Neural cell (in vitro differentiated cells): ENCODE results near the gene KMT5C. TPM values are rescaled to one million over a fixed set of nuclear protein-coding genes. Genes with fewer than 3 reads are reported as not detected.

Experiments
- H2AFZ ChIP-seq: fragments of 200-600, 300-800 bp; sonication (generic), shearing (Covaris generic); 2 replicates; pipeline ENCODE4 v1.6.0; 2014; ENCODE audit warnings: low read depth, mild to moderate bottlenecking, antibody characterized with exemption, low read length, moderate library complexity
- H3F3A ChIP-seq: fragments of 200-600 bp; shearing (Covaris generic); 2 replicates; pipeline ENCODE4 v1.6.1; 2016; ENCODE audit warnings: mild to moderate bottlenecking, moderate library complexity, mixed read lengths, antibody characterized with exemption, low read length; ENCODE audit not compliant: insufficient read depth, poor library complexity, severe bottlenecking
- H3K27ac ChIP-seq: fragments of 200-600, 300-800 bp; sonication (generic), shearing (Covaris generic); 2 replicates; pipeline ENCODE4 v1.5.1; 2014; ENCODE audit warnings: mild to moderate bottlenecking, low read length, moderate library complexity
- H3K27me3 ChIP-seq: fragments of 300-800, 200-600 bp; sonication (generic), shearing (Covaris generic); 2 replicates; pipeline ENCODE4 v1.6.0; 2014; ENCODE audit warnings: mild to moderate bottlenecking, low read depth, low read length, moderate library complexity; ENCODE audit not compliant: insufficient read depth
- H3K36me3 ChIP-seq: fragments of 300-800, 200-600 bp; sonication (generic), shearing (Covaris generic); 2 replicates; pipeline ENCODE4 v1.5.1; 2014; ENCODE audit warnings: mild to moderate bottlenecking, antibody characterized with exemption, low read length, moderate library complexity; ENCODE audit not compliant: insufficient read depth
- H3K4me2 ChIP-seq: fragments of 300-800, 200-600 bp; sonication (generic), shearing (Covaris generic); 2 replicates; pipeline ENCODE4 v1.6.0; 2014; ENCODE audit warnings: mild to moderate bottlenecking, low read length
- H3K4me3 ChIP-seq: fragments of 300-800, 200-600 bp; sonication (generic), shearing (Covaris generic); 2 replicates; pipeline ENCODE4 v1.5.1; 2014; ENCODE audit warnings: mild to moderate bottlenecking, low read length, moderate library complexity
- H3K79me2 ChIP-seq: fragments of 200-600 bp; shearing (Covaris generic); replicated peaks from 2 replicates; pipeline ENCODE4 v1.6.0; 2014; ENCODE audit warnings: mild to moderate bottlenecking, low read length, moderate library complexity; ENCODE audit not compliant: insufficient read depth
- H3K9ac ChIP-seq: fragments of 300-800, 200-600 bp; sonication (generic), shearing (Covaris generic); 2 replicates; pipeline ENCODE4 v1.6.1; 2016; ENCODE audit warnings: mild to moderate bottlenecking, low read length, mixed read lengths
- H3K9me2 ChIP-seq: fragments of 200-600 bp; shearing (Covaris generic); 2 replicates; pipeline ENCODE4 v1.6.1; 2016; ENCODE audit warnings: mild to moderate bottlenecking, low read length, mixed read lengths; ENCODE audit not compliant: insufficient read depth
- H3K9me3 ChIP-seq: fragments of 200-600, 300-800 bp; sonication (generic), shearing (Covaris generic); 2 replicates; pipeline ENCODE4 v1.6.1; 2016; ENCODE audit warnings: mild to moderate bottlenecking, mixed run types, low read length, moderate library complexity, mixed read lengths
- H4K20me1 ChIP-seq: fragments of 200-600 bp; shearing (Covaris generic); 2 replicates; pipeline ENCODE4 v1.6.1; 2016; ENCODE audit warnings: mild to moderate bottlenecking, mixed run types; ENCODE audit not compliant: insufficient read depth
- EP300 ChIP-seq: fragments of 450-650 bp; conservative IDR thresholded peaks from 2 replicates; pipeline ENCODE4 v1.6.1; 2014; ENCODE audit warnings: antibody characterized with exemption, mild to moderate bottlenecking, moderate library complexity; ENCODE audit not compliant: poor library complexity, severe bottlenecking
- EZH2 ChIP-seq: fragments of 200-600, 300-800 bp; shearing (Covaris generic), sonication (generic); IDR thresholded peaks from 2 replicates; pipeline ENCODE4 v1.6.1; 2014; ENCODE audit warnings: antibody characterized with exemption, low read length, borderline replicate concordance, mild to moderate bottlenecking; ENCODE audit not compliant: insufficient read depth, poor library complexity, severe bottlenecking
- MXI1 ChIP-seq: fragments of 450-650 bp; conservative IDR thresholded peaks from 2 replicates; pipeline ENCODE4 v1.6.1; 2014; ENCODE audit warnings: antibody characterized with exemption, mild to moderate bottlenecking; ENCODE audit not compliant: poor library complexity, severe bottlenecking
- POLR2AphosphoS5 ChIP-seq: IDR thresholded peaks from 2 replicates; pipeline ENCODE4 v1.6.1; 2012
- RAD21 ChIP-seq: fragments of 450-650 bp; conservative IDR thresholded peaks from 2 replicates; pipeline ENCODE4 v1.6.1; 2014; ENCODE audit warnings: antibody characterized with exemption, mild to moderate bottlenecking, moderate library complexity
- SMC3 ChIP-seq: fragments of 450-650 bp; conservative IDR thresholded peaks from 2 replicates; pipeline ENCODE4 v1.6.1; 2014; ENCODE audit warnings: antibody characterized with exemption, mild to moderate bottlenecking, moderate library complexity; ENCODE audit not compliant: poor library complexity
- TAF1 ChIP-seq: IDR thresholded peaks from 2 replicates; pipeline ENCODE4 v1.6.1; 2012; ENCODE audit warnings: low read depth
- polyA plus RNA-seq: library from polyadenylated mRNA; depleted of rRNA; stranded (reverse); fragments of >200 nt; gene quantifications from 2 replicates; pipeline ENCODE4 v1.2.3, GENCODE V29; 2014
- TF ChIP-seq, protein P1 (sequence below): fragments of 450-650 bp; IDR thresholded peaks from 2 replicates; pipeline ENCODE4 v1.5.1; 2014; ENCODE audit warnings: antibody characterized with exemption, mild to moderate bottlenecking, moderate library complexity; ENCODE audit not compliant: poor library complexity, severe bottlenecking
- TF ChIP-seq, protein P2 (sequence below): IDR thresholded peaks from 2 replicates; pipeline ENCODE4 v1.6.1; 2012; ENCODE audit warnings: borderline replicate concordance

The KMT5C gene
- polyA plus RNA-seq, 1 donor from 2014 or later, result 50.9 TPM

DNA sequence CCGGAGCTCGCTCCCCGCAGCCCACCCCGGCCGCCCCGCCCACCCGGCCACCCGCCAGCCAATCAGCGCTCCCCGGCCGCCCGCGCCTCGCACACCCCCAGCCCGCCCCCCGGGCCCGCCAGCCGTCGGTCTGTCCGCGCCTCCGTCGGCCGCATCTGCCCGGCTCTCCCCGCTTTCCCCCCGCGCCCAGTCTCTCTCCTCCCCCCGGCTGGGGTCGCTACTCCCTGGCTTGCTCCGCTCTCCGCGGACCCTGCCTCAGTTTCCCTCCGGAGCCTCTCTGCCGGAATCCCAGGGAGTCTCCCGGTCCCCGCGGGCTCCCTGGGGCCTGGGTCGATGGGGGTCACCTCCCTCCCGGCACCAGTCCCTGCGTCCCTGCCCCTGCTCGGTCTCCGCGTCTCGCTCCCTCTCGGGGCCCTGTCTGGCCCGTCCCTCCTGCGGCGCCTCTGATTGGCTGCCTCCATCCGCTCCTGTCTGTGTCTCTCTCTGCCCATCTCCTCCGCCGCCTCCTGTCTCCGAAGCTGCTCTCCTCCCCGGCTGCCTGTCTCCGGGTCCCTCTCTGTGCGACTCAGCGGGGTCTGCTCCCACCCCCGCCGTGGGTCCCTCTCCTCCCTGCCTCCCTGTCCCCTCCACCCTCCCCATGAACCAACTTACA, 30.1 kb downstream of the KMT5C start:
- no peak overlapping the region for H3K27ac ChIP-seq
- peak overlapping the region; percentile 68 for H3K4me3 ChIP-seq
- H3K4me2 ChIP-seq, result peak overlapping the region; percentile 48
- H4K20me1 ChIP-seq, result no peaks in the 10 kb centered on the region
- H3K9me2 ChIP-seq, result no peaks in the 10 kb centered on the region
- peak overlapping the region; percentile 49 for H3K9ac ChIP-seq
- H3F3A ChIP-seq, result no peaks in the 10 kb centered on the region
- peaks cover 35% of the 10 kb centered on the region for H3K27me3 ChIP-seq
- H2AFZ ChIP-seq, result no peak overlapping the region
- no peaks in the 10 kb centered on the region for H3K36me3 ChIP-seq
- H3K9me3 ChIP-seq, result no peaks in the 10 kb centered on the region
- TF ChIP-seq SMC3 (peak; percentile 17), TAF1 (no peak), POLR2AphosphoS5 (peak; percentile 9), RAD21 (no peak), EP300 (no peak), MXI1 (no peak), EZH2 (peak; percentile 11)
- TF ChIP-seq, protein P1, sequence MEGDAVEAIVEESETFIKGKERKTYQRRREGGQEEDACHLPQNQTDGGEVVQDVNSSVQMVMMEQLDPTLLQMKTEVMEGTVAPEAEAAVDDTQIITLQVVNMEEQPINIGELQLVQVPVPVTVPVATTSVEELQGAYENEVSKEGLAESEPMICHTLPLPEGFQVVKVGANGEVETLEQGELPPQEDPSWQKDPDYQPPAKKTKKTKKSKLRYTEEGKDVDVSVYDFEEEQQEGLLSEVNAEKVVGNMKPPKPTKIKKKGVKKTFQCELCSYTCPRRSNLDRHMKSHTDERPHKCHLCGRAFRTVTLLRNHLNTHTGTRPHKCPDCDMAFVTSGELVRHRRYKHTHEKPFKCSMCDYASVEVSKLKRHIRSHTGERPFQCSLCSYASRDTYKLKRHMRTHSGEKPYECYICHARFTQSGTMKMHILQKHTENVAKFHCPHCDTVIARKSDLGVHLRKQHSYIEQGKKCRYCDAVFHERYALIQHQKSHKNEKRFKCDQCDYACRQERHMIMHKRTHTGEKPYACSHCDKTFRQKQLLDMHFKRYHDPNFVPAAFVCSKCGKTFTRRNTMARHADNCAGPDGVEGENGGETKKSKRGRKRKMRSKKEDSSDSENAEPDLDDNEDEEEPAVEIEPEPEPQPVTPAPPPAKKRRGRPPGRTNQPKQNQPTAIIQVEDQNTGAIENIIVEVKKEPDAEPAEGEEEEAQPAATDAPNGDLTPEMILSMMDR, result no peak
- TF ChIP-seq, protein P2, sequence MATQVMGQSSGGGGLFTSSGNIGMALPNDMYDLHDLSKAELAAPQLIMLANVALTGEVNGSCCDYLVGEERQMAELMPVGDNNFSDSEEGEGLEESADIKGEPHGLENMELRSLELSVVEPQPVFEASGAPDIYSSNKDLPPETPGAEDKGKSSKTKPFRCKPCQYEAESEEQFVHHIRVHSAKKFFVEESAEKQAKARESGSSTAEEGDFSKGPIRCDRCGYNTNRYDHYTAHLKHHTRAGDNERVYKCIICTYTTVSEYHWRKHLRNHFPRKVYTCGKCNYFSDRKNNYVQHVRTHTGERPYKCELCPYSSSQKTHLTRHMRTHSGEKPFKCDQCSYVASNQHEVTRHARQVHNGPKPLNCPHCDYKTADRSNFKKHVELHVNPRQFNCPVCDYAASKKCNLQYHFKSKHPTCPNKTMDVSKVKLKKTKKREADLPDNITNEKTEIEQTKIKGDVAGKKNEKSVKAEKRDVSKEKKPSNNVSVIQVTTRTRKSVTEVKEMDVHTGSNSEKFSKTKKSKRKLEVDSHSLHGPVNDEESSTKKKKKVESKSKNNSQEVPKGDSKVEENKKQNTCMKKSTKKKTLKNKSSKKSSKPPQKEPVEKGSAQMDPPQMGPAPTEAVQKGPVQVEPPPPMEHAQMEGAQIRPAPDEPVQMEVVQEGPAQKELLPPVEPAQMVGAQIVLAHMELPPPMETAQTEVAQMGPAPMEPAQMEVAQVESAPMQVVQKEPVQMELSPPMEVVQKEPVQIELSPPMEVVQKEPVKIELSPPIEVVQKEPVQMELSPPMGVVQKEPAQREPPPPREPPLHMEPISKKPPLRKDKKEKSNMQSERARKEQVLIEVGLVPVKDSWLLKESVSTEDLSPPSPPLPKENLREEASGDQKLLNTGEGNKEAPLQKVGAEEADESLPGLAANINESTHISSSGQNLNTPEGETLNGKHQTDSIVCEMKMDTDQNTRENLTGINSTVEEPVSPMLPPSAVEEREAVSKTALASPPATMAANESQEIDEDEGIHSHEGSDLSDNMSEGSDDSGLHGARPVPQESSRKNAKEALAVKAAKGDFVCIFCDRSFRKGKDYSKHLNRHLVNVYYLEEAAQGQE, result no peak
- H3K79me2 ChIP-seq, result no peaks in the 10 kb centered on the region

DNA sequence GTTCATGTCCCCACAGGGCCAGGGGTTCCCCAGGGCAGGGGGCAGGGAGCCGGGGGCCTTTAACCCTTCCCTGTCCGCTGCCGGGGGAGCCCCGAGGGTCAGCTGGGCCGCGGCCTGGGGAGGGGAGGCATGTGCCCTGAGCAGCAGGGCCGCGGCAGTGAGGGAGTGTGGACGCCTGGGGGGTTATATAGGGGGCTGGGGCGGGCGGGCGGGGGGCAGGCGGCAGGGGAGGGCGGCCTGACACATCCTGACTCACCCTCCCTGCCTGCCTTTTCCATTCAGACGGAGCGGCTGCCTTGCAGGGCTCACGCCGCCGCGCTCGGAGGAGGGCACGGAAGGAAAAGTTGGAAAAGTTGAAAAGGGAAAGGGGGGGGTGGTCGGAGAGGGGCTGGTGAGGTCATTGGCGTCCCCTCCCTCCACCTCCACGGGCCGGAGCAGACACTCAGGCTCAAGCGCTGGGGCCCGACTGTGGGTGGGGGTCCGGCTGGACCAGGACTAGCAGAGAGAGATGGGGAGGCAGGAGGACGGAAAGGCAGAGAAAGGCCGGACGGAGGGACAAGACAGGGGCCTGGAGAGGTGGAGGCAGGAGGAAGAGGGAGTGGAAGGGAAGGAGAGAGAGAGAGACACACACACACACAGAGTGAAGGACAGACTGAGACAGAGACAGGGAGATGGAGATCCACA, 30.8 kb downstream of the KMT5C start, which contains the start of gene IL11:
TSS of gene IL11 (minus strand) at position 159 of the 684 bp plus-strand sequence. CDS start at position 6, 153 bp downstream.
- Histone ChIP-seq H4K20me1 (no peaks in the 10 kb centered on the region), H2AFZ (no peak within 1 kb of the TSS), H3K9ac (peak within 1 kb of the TSS; percentile 49), H3K27ac (no peak within 1 kb of the TSS), H3K9me2 (no peaks in the 10 kb centered on the region), H3K79me2 (no peaks in the 10 kb centered on the region), H3F3A (no peaks in the 10 kb centered on the region), H3K4me2 (peak within 1 kb of the TSS; percentile 48), H3K4me3 (peak within 1 kb of the TSS; percentile 68), H3K9me3 (no peaks in the 10 kb centered on the region), H3K27me3 (peaks cover 35% of the 10 kb centered on the region), H3K36me3 (no peaks in the 10 kb centered on the region)
- TF ChIP-seq RAD21, result no peak
- TF ChIP-seq EZH2, result no peak
- TF ChIP-seq POLR2AphosphoS5, result no peak
- no peak for TF ChIP-seq MXI1
- TF ChIP-seq, protein P2, result no peak
- TF ChIP-seq, protein P1, result no peak
- TF ChIP-seq EP300, result no peak
- no peak for TF ChIP-seq SMC3
- TF ChIP-seq TAF1, result no peak
